Stimulated activated CD4-positive, alpha-beta T cell treated with anti-CD3 and anti-CD28 coated beads, Interleukin-1b, Interleukin-23, amount 100 ng/mL, for 48 hours (primary cell): Measurements from ENCODE around the gene CYP46A1.
A peak's percentile ranks its signal among the peaks of the same experiment; 100 is the strongest.

Experiments used
- DNase-seq: peaks from one replicate; pipeline ENCODE4 v3.0.0-alpha.2; 2020

CYP46A1 gene

GRCh38 chr14:99716850-99717681 lies 33.0 kb downstream of the CYP46A1 start:
- no peak for DNase-seq

GRCh38 chr14:99717682-99718013 lies 33.5 kb downstream of the CYP46A1 start:
- DNase-seq: no peak

DNA sequence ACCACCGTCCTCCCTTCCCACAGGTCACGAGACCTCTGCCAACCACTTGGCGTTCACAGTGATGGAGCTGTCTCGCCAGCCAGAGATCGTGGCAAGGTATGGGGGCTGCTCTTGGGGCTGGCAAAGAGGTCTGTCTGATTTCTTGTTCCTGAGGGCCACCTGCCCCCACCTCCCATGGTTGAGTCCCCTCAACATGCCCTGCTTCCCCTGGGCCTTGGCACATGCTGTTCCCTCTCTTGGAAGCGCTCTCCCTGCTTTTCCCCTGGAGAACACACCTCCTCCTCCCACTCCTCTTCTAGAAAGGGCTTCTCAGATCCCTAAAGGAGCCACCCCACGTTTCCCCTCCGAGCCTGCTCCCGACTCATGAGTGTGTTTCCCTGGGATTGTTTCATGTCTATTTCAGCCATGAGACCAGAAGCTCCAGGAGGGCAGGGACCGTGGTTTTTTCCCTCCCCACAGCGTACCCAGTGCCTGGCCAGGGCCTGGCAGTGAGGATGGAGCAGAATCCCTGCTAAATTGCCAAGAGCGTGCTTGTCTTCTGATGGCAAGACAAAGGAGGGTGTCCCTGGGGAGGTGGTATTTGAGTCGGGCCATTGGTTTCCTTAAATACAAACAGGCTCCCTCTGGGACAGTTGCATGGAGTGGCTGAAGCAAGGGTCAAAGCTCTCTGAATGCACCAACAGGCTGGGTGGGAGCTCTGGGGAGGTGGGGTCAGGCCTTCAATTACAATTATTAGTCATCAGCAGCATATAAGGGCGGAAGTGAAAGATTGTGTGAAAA lies 34.1 kb downstream of the CYP46A1 start:
- no peak for DNase-seq

DNA sequence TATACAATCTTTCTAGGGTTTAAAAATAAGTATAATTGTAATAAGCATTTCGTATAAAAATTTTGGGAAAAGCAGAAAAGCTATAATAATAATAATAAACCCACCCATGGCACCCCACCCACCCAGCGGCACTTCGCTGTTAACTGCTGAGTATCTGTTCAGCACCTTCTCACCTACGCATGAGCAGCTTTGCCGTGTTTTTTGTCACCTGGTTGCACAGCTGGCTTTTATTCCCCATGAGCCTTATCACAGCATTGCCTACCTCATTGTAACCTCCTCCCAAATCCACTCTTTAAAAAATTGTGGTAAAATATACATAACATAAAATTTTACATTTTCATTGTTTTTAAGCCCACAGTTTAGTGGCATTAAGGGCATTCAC lies 34.7 kb downstream of the CYP46A1 start:
- DNase-seq: no peak

DNA sequence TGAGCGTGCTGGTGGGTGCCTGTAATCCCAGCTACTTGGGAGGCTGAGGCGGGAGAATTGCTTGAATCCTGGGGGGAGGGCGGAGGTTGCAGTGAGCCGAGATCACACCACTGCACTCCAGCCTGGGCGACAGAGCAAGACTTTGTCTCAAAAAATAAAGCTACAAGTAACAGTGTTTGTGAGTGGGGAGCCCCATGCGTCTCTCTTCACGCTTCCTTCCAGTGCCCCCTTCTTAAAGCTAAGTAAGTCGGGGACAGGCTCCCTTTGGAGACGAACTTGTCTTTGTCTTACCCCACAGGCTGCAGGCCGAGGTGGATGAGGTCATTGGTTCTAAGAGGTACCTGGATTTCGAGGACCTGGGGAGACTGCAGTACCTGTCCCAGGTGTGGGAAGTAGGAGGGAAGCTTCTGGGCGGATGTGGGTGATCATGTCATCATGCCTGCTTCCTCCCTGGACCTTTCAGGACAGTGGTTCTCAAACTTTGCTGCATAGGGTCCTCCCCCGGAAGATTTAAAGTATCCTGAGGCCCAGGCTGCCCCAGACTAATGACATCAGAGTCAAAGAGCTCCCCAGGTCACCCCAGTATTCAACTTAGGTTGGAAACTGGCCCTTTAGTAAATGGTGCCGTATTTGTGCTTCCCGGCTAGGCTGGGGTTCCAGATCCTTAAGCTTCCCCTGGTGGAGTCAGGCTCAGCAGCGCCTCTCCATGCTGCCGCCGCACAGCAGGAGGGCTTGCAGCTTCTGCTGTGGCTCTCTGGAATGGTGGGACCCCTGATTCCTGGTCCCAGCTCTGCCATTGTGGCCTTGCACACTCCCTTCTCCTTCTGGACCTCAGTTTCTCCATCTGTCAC lies 37.1 kb downstream of the CYP46A1 start:
- no peak for DNase-seq

DNA sequence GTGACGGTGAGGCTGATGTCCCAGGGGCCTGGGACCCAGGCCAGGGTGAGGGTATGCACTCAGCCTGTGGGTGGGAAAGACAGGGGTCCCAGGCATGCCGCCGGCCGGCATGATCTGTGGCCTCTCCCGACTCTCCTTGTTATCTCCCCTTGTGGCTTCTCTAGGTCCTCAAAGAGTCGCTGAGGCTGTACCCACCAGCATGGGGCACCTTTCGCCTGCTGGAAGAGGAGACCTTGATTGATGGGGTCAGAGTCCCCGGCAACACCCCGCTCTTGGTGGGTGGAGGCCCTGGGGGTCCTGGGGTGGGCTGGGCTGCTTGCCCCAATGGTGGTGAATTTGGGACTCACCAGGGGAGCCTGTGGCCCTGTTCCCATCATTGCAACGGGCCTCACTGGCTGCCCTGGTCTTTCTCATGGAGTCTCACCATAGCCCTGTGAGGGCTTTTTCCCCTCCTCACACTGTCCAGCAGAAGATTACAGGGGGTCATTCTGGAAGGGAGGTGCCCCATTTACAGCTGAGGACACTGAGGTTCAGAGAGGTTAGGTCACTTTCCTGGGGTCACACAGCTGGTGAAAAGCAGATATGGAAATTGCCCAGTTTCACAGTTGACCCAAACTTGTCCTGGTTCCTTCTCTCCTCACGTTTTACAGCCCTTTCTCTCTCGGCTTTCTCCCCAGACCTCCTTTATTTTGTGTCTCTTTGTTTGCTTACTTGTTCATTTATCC lies 37.9 kb downstream of the CYP46A1 start:
- DNase-seq: no peak

DNA sequence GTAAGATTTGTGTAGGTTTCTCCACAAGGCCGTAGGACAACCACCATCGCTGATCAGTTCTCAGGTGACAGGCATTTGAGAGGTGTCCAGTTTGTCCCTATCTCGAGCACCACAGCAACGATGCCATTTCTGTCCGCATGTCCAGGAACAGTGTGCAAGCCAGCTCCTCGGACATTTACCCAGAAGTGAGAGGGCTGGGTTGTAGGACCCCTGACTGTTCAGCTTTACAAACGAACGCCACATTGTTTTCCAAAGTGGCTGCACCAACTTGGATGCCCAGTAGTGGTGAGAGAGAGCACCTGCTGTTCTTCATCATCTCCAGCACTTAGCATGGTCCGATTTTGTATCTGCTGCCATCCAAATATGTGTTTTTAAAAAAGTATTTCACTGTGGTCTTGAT lies 38.6 kb downstream of the CYP46A1 start:
- no peak for DNase-seq

DNA sequence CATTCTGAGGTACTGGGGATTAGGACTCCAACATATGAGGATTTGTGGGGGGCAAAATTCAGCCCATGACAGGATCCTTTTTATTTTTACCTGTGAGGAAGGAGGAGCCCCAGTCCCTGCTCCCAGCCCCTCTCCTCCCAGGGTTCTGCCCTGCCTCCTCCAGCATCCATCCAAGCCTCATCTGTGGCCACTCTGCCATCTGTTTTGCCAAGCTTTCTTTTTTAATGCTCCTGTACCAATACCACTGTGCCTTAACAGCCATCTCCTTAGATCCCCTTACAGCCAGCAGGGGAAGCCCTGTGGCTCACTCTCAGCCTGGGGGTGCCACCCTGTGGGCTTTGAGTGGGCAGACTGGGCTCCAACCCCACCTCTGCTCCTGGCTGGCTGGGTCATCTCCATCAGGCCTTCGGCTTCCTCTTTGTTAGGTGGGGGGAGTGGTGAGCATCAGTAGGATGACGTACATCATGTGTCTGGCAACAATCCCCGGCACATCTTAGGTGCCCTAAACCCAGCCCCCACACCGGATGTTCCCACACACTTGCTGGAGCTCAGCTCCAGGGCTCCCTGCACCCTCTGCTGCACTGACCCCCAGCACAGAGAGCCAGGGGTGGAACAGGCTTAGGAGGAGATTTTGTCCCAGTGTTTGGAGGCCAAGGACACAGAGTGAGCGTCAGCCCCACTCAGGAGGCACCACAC lies 40.2 kb downstream of the CYP46A1 start:
- no peak for DNase-seq

- DNase-seq: no peak
Measured at GRCh38 chr14:99724939-99725773, 41.1 kb downstream of the CYP46A1 start.

- DNase-seq: no peak
Measured at GRCh38 chr14:99725774-99726537, 41.9 kb downstream of the CYP46A1 start.

GRCh38 chr14:99726538-99727095 lies 42.5 kb downstream of the CYP46A1 start:
- DNase-seq: no peak

- DNase-seq: no peak
Measured at GRCh38 chr14:99727096-99727870, 43.2 kb downstream of the CYP46A1 start.

DNA sequence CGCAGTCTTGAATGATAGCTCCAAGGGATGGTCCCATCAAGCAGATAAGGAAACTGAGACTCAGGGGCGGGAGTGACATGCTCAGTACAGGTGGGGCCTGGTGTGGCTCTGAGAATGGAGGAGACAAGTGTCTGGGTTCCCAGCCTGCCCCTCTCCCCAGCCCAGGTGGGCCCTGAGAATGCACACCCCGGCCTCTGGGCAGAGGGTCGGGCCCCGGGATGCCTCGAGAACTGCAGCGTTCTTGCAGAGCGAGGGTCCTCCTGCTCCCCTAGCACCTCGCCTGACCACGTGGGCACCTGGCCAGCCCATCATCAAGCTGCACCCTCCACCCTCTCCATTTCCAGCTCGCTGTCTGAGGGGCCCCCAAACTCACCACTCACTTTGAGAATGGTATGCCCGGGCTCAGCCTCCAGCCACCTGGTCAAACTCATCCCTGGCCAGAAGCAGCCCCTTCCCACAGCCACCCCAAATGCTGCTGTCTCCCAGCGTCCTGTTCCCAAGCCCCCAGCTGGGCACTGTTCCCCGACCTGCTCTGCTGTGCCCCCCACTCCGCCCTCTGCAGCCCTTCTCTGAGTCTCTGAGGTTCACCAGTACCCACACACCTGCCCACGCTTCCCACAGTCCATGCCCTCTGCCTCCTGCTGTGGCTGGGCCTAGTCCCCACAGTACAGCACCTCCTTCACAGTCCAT lies 44.3 kb downstream of the CYP46A1 start:
- DNase-seq: no peak

DNA sequence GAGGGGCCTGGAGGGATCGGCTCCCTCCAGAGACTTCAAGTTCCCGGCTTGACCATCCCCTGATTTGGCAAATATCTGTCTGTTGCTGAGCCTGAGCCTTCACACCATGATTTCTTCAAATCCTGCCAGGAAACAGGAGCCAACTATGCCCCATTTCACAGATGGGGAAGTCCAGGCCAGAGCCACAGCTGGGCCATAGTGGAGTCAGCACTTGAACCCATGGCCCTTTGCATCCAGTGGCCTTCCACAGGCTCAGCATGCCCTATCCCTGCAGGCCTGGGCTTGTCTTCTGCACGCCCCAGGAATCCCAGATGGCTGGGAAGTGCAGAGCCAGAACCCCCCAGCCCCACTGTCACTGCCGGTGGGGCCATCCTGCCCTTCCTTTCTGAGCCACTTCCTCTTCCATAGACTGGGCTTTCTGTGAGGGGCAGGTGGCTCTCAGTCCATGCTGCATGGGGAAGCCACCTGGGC lies 44.9 kb downstream of the CYP46A1 start:
- DNase-seq: no peak

- peak; percentile 61 for DNase-seq
Measured at GRCh38 chr14:99729991-99730875, 46.1 kb downstream of the CYP46A1 start.

DNA sequence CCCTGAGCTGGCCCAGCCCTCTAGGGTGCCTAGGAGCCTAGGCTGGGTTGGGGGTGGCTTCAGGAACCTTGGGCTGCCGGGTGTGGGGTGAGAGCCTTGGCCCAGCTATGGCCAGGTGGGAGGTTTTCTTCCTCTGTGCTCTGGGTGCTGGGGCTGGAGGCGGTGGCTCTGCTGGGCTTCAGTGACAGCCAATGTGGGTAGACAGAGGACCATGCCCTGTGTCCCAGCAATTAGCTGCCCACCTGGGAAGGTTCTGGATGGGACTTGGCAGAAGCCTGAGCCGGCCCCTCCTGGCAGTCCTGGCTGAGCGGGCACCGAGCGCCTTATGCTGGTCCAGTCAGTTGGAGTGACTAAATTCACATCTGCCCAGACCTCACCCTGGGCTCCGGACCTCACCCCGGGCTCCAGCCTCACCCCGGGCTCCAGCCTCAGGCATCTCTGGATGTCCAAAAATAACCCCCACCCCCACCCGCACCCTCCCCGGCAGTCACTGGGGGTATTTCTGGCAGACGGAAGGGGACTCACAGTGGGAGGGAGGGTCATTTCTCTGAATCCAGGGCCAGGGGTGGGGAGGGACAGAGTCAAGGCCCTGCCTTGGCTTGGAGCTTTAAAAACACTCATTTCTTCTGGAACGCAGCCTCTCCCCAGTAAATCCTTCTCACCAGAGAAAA lies 46.9 kb downstream of the CYP46A1 start:
- DNase-seq: no peak
